ENCODE results near the gene AP3M1.

The AP3M1 gene

GRCh38 chr10:74137992-74138391 is 12.6 kb downstream of the AP3M1 start:
- H3K36me3 ChIP-seq (ENCODE audit: insufficient read depth, low read length) = peaks cover 33% of the 10 kb centered on the region
- DNase-seq (ENCODE audit: low read depth, low spot score) = no peak
- H3K9ac ChIP-seq (ENCODE audit: insufficient read length) = no peak overlapping the region
- no peak overlapping the region for H3K27ac ChIP-seq
- no peaks in the 10 kb centered on the region for H3K9me3 ChIP-seq (ENCODE audit: low read depth, low read length)
- no peak for TF ChIP-seq EZH2 (IDR thresholded peaks at IDR 0.05)
- no peak for TF ChIP-seq FOXP2 (optimal IDR thresholded peaks at IDR 0.05; ENCODE audit: control extremely low read depth, extremely low read length, insufficient read depth)
- TF ChIP-seq POLR2AphosphoS5 (IDR thresholded peaks at IDR 0.05; ENCODE audit: borderline replicate concordance, low read depth, low read length) = no peak
- no peak overlapping the region for H3K4me3 ChIP-seq

- TF ChIP-seq POLR2AphosphoS5 (IDR thresholded peaks at IDR 0.05; ENCODE audit: borderline replicate concordance, low read depth, low read length) = no peak
- no peak for TF ChIP-seq EZH2 (IDR thresholded peaks at IDR 0.05)
- TF ChIP-seq FOXP2 (optimal IDR thresholded peaks at IDR 0.05; ENCODE audit: control extremely low read depth, extremely low read length, insufficient read depth) = no peak
Observed at GRCh38 chr10:74135452-74135851, 15.2 kb downstream of the AP3M1 start.

GRCh38 chr10:74133923-74134820 is 16.5 kb downstream of the AP3M1 start:
- Histone ChIP-seq H3K9me3 (ENCODE audit: low read depth, low read length) (no peaks in the 10 kb centered on the region), H3K4me3 (no peak overlapping the region), H3K36me3 (ENCODE audit: insufficient read depth, low read length) (peaks cover 41% of the 10 kb centered on the region), H3K27ac (no peak overlapping the region), H3K9ac (ENCODE audit: insufficient read length) (no peak overlapping the region)
- DNase-seq (ENCODE audit: low read depth, low spot score) = no peak
- no peak for TF ChIP-seq POLR2AphosphoS5 (IDR thresholded peaks at IDR 0.05; ENCODE audit: borderline replicate concordance, low read depth, low read length)
- TF ChIP-seq EZH2 (IDR thresholded peaks at IDR 0.05) = no peak

More at GRCh38 chr10:74135452-74135851, 15.2 kb downstream of the AP3M1 start:
- Histone ChIP-seq H3K27ac (no peak overlapping the region), H3K36me3 (ENCODE audit: insufficient read depth, low read length) (peaks cover 36% of the 10 kb centered on the region), H3K9ac (ENCODE audit: insufficient read length) (no peak overlapping the region), H3K9me3 (ENCODE audit: low read depth, low read length) (no peaks in the 10 kb centered on the region), H3K4me3 (no peak overlapping the region)
- DNase-seq (ENCODE audit: low read depth, low spot score) = no peak

- Histone ChIP-seq H3K27ac (no peak overlapping the region), H3K4me3 (no peak overlapping the region), H3K36me3 (ENCODE audit: insufficient read depth, low read length) (peaks cover 55% of the 10 kb centered on the region), H3K9ac (ENCODE audit: insufficient read length) (no peak overlapping the region), H3K9me3 (ENCODE audit: low read depth, low read length) (no peaks in the 10 kb centered on the region)
- TF ChIP-seq EZH2 (IDR thresholded peaks at IDR 0.05) (no peak), FOXP2 (optimal IDR thresholded peaks at IDR 0.05; ENCODE audit: control extremely low read depth, extremely low read length, insufficient read depth) (no peak), POLR2AphosphoS5 (IDR thresholded peaks at IDR 0.05; ENCODE audit: borderline replicate concordance, low read depth, low read length) (no peak)
- no peak for DNase-seq (ENCODE audit: low read depth, low spot score)
Observed at GRCh38 chr10:74123081-74123480, 27.5 kb downstream of the AP3M1 start.

GRCh38 chr10:74122060-74122459 is 28.6 kb downstream of the AP3M1 start:
- TF ChIP-seq FOXP2 (optimal IDR thresholded peaks at IDR 0.05; ENCODE audit: control extremely low read depth, extremely low read length, insufficient read depth) = no peak
- Histone ChIP-seq H3K27ac (no peak overlapping the region), H3K9me3 (ENCODE audit: low read depth, low read length) (no peaks in the 10 kb centered on the region), H3K4me3 (no peak overlapping the region), H3K9ac (ENCODE audit: insufficient read length) (no peak overlapping the region), H3K36me3 (ENCODE audit: insufficient read depth, low read length) (peaks cover 58% of the 10 kb centered on the region)
- DNase-seq (ENCODE audit: low read depth, low spot score) = no peak

GRCh38 chr10:74121368-74121767 is 29.3 kb downstream of the AP3M1 start:
- Histone ChIP-seq H3K36me3 (ENCODE audit: insufficient read depth, low read length) (peaks cover 58% of the 10 kb centered on the region), H3K27ac (no peak overlapping the region), H3K9me3 (ENCODE audit: low read depth, low read length) (no peaks in the 10 kb centered on the region), H3K9ac (ENCODE audit: insufficient read length) (no peak overlapping the region), H3K4me3 (no peak overlapping the region)
- TF ChIP-seq POLR2AphosphoS5 (IDR thresholded peaks at IDR 0.05; ENCODE audit: borderline replicate concordance, low read depth, low read length) (no peak), FOXP2 (optimal IDR thresholded peaks at IDR 0.05; ENCODE audit: control extremely low read depth, extremely low read length, insufficient read depth) (no peak), EZH2 (IDR thresholded peaks at IDR 0.05) (no peak)
- DNase-seq (ENCODE audit: low read depth, low spot score) = no peak

GRCh38 chr10:74120911-74121310 is 29.7 kb downstream of the AP3M1 start:
- Histone ChIP-seq H3K9me3 (ENCODE audit: low read depth, low read length) (no peaks in the 10 kb centered on the region), H3K27ac (no peak overlapping the region), H3K36me3 (ENCODE audit: insufficient read depth, low read length) (peaks cover 55% of the 10 kb centered on the region), H3K4me3 (no peak overlapping the region), H3K9ac (ENCODE audit: insufficient read length) (no peak overlapping the region)
- no peak for TF ChIP-seq POLR2AphosphoS5 (IDR thresholded peaks at IDR 0.05; ENCODE audit: borderline replicate concordance, low read depth, low read length)
- TF ChIP-seq EZH2 (IDR thresholded peaks at IDR 0.05) = no peak
- TF ChIP-seq FOXP2 (optimal IDR thresholded peaks at IDR 0.05; ENCODE audit: control extremely low read depth, extremely low read length, insufficient read depth) = no peak
- no peak for DNase-seq (ENCODE audit: low read depth, low spot score)

GRCh38 chr10:74118804-74119203 is 31.8 kb downstream of the AP3M1 start:
- Histone ChIP-seq H3K9me3 (ENCODE audit: low read depth, low read length) (no peaks in the 10 kb centered on the region), H3K9ac (ENCODE audit: insufficient read length) (no peak overlapping the region), H3K4me3 (no peak overlapping the region), H3K36me3 (ENCODE audit: insufficient read depth, low read length) (peaks cover 53% of the 10 kb centered on the region), H3K27ac (no peak overlapping the region)
- TF ChIP-seq FOXP2 (optimal IDR thresholded peaks at IDR 0.05; ENCODE audit: control extremely low read depth, extremely low read length, insufficient read depth) = no peak
- DNase-seq (ENCODE audit: low read depth, low spot score) = no peak

GRCh38 chr10:74117738-74118137 is 32.9 kb downstream of the AP3M1 start:
- Histone ChIP-seq H3K27ac (no peak overlapping the region), H3K9ac (ENCODE audit: insufficient read length) (no peak overlapping the region), H3K36me3 (ENCODE audit: insufficient read depth, low read length) (peaks cover 46% of the 10 kb centered on the region), H3K9me3 (ENCODE audit: low read depth, low read length) (no peaks in the 10 kb centered on the region), H3K4me3 (no peak overlapping the region)
- TF ChIP-seq EZH2 (IDR thresholded peaks at IDR 0.05) (no peak), POLR2AphosphoS5 (IDR thresholded peaks at IDR 0.05; ENCODE audit: borderline replicate concordance, low read depth, low read length) (no peak), FOXP2 (optimal IDR thresholded peaks at IDR 0.05; ENCODE audit: control extremely low read depth, extremely low read length, insufficient read depth) (no peak)
- DNase-seq (ENCODE audit: low read depth, low spot score) = no peak

All from SK-N-MC (cell line).